Fibroblast of the conjunctiva (primary cell): Measurements from ENCODE around the gene SFXN5.

Experiments
- DNase-seq: peaks from one replicate; pipeline ENCODE4 v3.0.0-alpha.2; 2010; ENCODE audit warnings: low read depth

SFXN5 gene

GRCh38 chr2:72955228-72956049 is 116.1 kb downstream of the SFXN5 start:
- DNase-seq: no peak

- DNase-seq: no peak
Measured at GRCh38 chr2:72954376-72955227, 116.9 kb downstream of the SFXN5 start.

- no peak for DNase-seq
Measured at GRCh38 chr2:72953976-72954375, 117.5 kb downstream of the SFXN5 start.

- DNase-seq: no peak
Measured at GRCh38 chr2:72953528-72953927, 118.0 kb downstream of the SFXN5 start.

- DNase-seq: no peak
Measured at GRCh38 chr2:72952961-72953360, 118.6 kb downstream of the SFXN5 start.

- no peak for DNase-seq
Measured at GRCh38 chr2:72952110-72952823, 119.2 kb downstream of the SFXN5 start.

- DNase-seq: no peak
Measured at GRCh38 chr2:72951303-72952095, 120.0 kb downstream of the SFXN5 start.

GRCh38 chr2:72950558-72951255 is 120.8 kb downstream of the SFXN5 start:
- DNase-seq: no peak

- no peak for DNase-seq
Measured at GRCh38 chr2:72949642-72950041, 121.9 kb downstream of the SFXN5 start.

- no peak for DNase-seq
Measured at GRCh38 chr2:72949045-72949444, 122.5 kb downstream of the SFXN5 start.

GRCh38 chr2:72947952-72948830 is 123.3 kb downstream of the SFXN5 start:
- no peak for DNase-seq

GRCh38 chr2:72946466-72946865 is 125.0 kb downstream of the SFXN5 start:
- no peak for DNase-seq

- DNase-seq: no peak
Measured at GRCh38 chr2:72945450-72946019, 126.0 kb downstream of the SFXN5 start.

GRCh38 chr2:72944804-72945449 is 126.6 kb downstream of the SFXN5 start:
- DNase-seq: no peak

- no peak for DNase-seq
Measured at GRCh38 chr2:72943540-72944395, 127.7 kb downstream of the SFXN5 start.

GRCh38 chr2:72942881-72943418 is 128.6 kb downstream of the SFXN5 start:
- DNase-seq: no peak

- DNase-seq: no peak
Measured at GRCh38 chr2:72942293-72942692, 129.2 kb downstream of the SFXN5 start.

GRCh38 chr2:72940786-72941185 is 130.7 kb downstream of the SFXN5 start:
- peak; percentile 22 for DNase-seq
